KBM-7 (cell line): ENCODE data around the gene GPX1.
"Not testable (repeated sequence)": the region's sequence is repeated elsewhere in the genome, so short reads cannot be mapped to it uniquely, and the experiment has no call there.

Experiments used
- DNase-seq: peaks from one replicate; pipeline ENCODE4 v3.0.0-alpha.2; 2015
- in situ Hi-C: fragments of 300-500 bp; cut with MboI; formaldehyde crosslinking; loops from 2 replicates; pipeline ENCODE4 v1.14.3; 2020; ENCODE audit warnings: low sequenced_read_pairs, low pct_unique_long_range_greater_than_20kb, mixed read lengths

The GPX1 gene

GRCh38 chr3:49359623-49360022 lies 1.5 kb upstream of the GPX1 start:
- in situ Hi-C loops, result no loop called here
- DNase-seq, result no peak

DNA sequence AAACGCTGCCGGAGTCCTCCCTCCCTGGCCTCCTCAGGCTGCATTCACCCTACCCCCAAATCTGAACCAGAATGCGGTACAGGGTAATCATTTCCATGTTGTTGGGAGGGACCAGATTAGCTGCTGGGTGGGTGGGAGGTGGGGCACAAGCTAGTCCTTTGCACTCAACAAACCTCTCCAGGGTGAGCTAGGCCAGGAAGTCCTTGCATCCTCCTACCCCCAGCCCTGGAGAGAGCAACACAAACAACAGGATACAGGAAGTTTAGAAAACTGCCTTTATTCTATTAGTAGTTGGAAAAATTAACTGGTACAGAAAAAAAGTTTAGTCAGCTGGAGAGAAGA lies 702 bp upstream of the GPX1 start:
- in situ Hi-C loops, result no loop called here
- DNase-seq, result no peak

DNA sequence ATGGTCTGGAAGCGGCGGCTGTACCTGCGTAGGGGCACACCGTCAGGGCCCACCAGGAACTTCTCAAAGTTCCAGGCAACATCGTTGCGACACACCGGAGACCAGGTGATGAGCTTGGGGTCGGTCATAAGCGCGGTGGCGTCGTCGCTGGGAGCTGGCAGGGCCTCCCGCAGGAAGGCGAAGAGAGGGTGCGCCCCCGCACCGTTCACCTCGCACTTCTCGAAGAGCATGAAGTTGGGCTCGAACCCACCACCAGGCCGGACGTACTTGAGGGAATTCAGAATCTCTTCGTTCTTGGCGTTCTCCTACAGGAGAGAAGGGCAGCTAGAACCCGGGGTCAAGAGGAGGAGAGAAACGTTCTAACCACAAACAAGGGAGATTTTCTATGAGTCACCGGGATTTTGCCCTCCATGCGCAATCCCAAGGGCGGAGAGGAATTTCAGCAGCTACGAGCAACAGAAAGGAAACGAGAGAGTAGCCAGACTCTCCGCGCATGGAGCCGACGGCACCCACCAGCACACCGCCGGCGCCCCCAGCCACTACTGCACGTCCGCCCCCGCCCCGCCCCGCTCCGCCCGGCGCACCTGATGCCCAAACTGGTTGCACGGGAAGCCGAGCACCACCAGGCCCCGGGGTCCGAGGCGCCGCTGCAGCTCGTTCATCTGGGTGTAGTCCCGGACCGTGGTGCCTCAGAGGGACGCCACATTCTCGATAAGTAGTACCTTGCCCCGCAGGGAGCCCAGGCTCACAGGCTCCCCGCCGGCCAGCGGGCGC lies 523 bp downstream of the GPX1 start:
- in situ Hi-C loops, result not testable (repeated sequence)
- DNase-seq, result peak; percentile 53

DNA sequence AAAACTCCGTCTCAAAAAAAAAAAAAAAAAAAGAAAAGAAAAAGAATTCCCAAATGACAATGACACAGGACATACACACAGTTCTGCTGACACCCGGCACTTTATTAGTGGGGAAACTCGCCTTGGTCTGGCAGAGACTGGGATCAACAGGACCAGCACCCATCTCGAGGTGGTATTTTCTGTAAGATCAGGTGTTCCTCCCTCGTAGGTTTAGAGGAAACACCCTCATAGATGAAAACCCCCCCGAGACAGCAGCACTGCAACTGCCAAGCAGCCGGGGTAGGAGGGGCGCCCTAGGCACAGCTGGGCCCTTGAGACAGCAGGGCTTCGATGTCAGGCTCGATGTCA lies 1.1 kb downstream of the GPX1 start:
- in situ Hi-C loops, DNase-seq: not testable (repeated sequence)

DNA sequence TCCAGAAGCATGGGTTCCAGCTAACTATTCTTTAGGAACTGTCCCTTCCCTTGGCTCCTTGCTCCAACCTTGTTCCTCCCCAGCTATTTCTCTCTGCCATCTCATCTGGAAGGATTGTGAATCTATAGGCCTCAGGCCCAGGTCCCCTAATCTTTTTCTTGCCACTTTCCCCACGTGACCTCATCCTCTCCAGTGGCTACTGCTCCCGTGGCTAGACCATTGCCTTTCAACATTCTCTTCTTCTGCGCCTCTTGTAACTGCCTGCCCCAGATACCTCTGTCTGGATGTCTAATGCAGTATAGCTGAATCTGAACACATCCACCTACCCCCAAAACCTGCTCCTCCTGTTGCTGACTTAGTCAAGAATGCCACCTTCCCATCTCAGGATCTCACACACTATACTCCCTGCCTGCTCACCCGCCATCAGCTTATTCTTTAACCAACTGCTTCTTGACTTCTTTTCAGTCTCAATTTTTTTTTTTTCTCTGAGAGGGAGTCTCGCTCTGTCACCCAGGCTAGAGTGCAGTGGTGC lies 5.2 kb downstream of the GPX1 start:
- in situ Hi-C loops, result no loop called here
- peak; percentile 53 for DNase-seq

DNA sequence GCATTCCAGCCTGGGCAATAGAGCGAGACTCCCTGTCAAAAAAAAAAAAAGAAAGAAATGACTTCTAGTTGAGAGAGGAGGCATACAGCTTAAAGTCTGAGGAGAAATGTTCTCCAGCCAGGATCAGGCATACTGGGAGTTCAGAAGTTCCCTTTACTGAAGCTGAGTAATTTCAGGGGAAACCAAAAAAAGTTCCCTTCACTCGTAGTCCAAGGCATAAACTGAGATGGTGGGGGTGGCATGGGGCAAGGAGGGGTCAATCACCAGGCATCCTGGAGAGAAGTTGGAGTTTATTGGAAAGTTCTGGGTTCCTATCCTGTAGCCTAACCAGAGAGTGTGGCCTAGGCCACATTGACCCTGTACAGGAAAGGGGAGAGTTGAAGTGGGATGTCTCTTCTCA lies 5.9 kb downstream of the GPX1 start:
- peak; percentile 45 for DNase-seq
- in situ Hi-C loops, result no loop called here

- peak; percentile 54 for DNase-seq
- in situ Hi-C loops, result no loop called here
These were observed 6.6 kb downstream of the GPX1 start for GRCh38 chr3:49351521-49352011.

- in situ Hi-C loops, result no loop called here
These were observed 8.6 kb downstream of the GPX1 start for GRCh38 chr3:49349348-49350114.

GRCh38 chr3:49348361-49348760 lies 9.8 kb downstream of the GPX1 start:
- in situ Hi-C loops, DNase-seq: not testable (repeated sequence)

More at GRCh38 chr3:49349348-49350114, 8.6 kb downstream of the GPX1 start:
- DNase-seq, result peak; percentile 37

GRCh38 chr3:49346797-49347251 lies 11.3 kb downstream of the GPX1 start:
- DNase-seq, result peak; percentile 19
- in situ Hi-C loops, result no loop called here

- in situ Hi-C loops, result no loop called here
- DNase-seq, result peak; percentile 67
These were observed 15.0 kb downstream of the GPX1 start for GRCh38 chr3:49343163-49343562.

DNA sequence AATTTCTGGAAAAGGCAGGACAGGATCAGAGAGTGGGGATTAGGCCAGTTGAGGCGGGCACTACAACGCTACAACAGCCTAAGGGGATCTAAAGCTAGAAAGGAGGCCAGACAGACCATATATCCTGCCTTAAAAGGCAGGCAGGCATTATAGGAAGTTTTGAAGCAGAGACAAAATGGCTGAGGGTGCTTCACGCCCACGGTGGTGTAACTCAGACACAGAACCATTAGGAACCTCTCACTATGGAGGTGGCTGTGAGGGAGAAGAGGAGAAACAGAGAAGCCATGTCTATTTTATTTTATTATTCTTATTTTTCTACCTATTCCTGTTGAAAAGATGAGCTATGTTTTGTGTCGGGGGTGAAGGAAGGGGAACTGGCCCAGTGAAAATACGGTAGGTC lies 16.2 kb downstream of the GPX1 start:
- DNase-seq, result no peak
- in situ Hi-C loops, result no loop called here

- DNase-seq, result peak; percentile 95
- in situ Hi-C loops, result no loop called here
These were observed 18.0 kb downstream of the GPX1 start, which contains the start of gene USP4 for GRCh38 chr3:49339941-49340800. USP4 (minus strand) TSS chr3:49340053; CDS start chr3:49340024, 29 bp downstream.

DNA sequence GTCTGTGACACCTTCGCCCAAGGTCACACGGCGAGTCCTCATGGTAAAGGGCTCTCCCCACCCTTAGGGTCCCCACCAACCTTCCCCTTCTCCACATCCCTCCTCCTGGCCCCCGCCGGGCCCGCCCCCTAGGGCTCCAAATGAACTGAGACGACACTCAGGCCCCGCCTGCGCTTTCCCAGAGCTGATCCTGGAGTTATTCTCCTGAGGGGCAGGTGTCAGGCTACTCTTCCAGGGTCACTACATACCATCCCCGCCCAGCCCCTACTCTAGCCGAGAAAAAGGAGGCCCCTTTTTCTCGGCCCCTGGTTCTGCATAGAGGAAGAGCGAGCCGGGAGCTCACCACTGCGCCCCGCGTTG lies 18.6 kb downstream of the GPX1 start:
- no peak for DNase-seq
- in situ Hi-C loops, result no loop called here

DNA sequence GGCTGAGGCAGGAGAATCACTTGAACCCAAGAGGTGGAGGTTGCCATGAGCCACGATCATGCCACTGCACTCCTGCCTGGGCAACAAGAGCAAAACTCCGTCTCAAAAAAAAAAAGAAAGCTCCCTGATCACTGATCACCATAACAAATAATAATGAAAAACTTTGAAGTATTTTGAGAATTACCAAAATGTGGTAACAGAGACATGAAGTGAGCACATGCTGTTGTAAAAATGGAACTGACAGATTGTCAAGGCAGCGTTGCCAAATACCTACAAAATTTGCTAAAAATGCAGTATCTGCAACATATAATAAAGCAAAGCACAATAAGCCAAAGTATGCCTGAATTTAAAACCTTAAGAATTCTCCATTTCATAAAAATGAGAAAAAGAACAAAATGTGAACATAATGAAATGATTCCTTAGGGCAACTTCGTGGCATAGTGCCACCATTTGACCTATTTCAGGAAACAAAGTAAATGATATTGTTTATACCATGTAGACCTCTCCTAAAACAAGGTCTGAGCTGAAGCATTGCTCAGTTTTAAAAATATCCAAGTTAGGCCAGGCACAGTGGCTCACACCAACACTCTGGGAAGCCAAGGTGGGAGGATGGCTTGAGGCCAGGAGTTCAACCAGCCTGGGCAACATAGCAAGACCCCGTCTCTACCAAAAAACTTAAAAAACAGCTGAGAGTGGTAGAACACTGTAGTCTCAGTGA lies 24.1 kb downstream of the GPX1 start:
- no peak for DNase-seq
- in situ Hi-C loops, result no loop called here

GRCh38 chr3:49333091-49333490 lies 25.1 kb downstream of the GPX1 start:
- in situ Hi-C loops, result no loop called here
- no peak for DNase-seq

DNA sequence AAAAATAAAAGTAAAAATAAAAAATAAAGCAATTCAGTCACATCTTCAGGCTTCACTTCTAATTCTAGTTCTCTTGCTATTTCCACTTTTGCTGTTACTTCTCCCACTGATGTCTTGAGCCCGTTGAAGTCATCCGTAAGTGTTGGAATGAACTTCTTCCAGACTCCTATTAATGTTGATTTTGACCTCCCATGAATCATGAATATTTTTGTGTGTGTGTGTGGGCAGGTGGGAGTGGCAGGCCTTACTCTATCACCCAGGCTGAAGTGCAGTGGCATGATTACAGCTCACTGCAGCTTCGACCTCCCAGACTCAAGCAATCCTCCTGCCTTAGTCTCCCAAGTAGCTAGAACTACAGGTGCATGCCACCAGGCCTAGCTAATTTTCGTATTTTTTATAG lies 29.0 kb downstream of the GPX1 start:
- no peak for DNase-seq
- in situ Hi-C loops, result no loop called here

DNA sequence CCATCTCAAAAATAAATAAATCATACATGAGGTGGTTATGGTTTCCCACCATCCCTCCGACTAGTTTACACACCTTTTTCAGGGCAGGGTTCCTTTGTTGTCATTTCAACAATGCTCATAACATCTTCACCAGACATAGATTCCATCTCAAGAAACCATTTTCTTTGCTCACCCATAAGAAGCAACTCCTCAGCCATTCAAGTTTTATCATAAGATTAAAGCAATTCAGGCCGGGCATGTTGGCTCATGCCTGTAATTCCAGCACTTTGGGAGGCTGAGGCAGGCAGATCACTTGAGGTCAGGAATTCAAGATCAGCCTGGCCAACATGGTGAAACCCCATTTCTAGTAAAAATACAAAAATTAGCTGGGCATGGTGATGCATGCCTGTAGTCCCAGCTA lies 29.8 kb downstream of the GPX1 start:
- DNase-seq, in situ Hi-C loops: not testable (repeated sequence)

DNA sequence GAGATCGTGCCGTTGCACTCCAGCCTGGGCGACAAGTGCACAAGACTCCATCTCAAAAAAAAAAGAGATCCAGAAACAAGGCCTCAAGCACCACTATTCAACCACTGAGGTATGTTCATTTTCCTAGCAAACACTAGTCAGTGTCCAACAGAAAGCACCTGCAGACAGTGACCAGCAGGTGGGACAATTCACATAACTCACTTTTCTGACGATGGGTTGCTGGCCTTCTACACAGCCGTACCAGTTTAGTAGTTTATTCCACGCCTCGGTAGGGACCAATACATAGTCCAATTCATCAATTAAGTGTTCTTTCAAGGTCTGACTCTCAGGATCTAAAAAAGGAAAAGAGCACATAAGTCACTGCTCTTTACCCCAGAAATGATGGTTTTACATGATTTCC lies 30.7 kb downstream of the GPX1 start:
- DNase-seq, result peak; percentile 20
- in situ Hi-C loops, result no loop called here
